ENCODE data around the gene PODNL1. TPM values are rescaled to one million over a fixed set of nuclear protein-coding genes. Genes with fewer than 3 reads are reported as not detected.
"Not testable (repeated sequence)": the region's sequence is repeated elsewhere in the genome, so short reads cannot be mapped to it uniquely, and the experiment has no call there.

The PODNL1 gene
- total RNA-seq, 1 experiment from 2014 or later = not detected

DNA sequence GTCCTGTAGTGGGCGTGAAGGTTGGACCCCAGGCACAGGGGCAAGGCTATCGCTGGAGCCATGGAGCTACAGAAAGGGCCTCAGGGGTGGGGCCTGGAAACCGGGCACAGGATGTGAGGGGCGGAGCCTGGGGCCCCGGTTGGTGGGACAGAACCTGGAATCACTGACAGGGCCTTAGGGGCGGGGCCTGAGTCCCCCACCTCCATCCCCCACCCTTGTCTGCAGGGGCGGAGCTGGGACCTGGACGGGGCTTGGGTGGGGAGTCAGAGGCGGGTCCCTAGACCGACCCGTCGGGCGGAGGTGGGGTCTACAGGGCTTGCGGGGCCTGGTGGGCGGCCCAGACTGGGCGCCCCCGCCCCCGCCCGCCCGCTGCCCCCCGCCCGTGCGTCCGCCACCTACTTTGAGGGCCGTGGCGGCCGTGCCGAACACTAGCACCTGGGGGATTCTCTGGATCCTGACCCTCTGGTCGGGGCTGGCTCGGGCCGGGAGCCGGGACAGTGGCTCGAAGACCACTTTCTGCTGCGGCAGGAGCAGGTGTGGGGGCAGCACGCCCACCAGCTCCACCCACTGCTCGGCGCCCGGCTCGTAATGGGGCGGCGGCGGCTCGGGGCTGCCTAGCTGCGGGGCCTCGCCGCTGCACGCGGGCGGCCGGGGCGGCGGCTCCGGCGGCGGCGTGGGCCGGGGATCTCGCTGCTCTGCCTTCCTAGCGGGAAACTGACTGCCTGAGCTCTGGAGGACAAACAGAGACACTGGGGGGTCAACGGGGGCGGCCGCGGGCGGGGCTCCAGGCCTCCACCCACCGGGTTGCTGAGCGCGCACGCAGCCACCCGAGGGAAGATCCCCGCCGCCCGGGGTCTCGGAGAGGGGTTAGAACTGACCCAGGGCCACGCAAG is 40.4 kb upstream of the PODNL1 start:
- H3K4me3 ChIP-seq = no peak overlapping the region
- H3K36me3 ChIP-seq = peaks cover under 1% of the 10 kb centered on the region; the same call in 1 of the 2 replicates
- no peaks in the 10 kb centered on the region for H3K9me3 ChIP-seq
- no peaks in the 10 kb centered on the region for H3K27me3 ChIP-seq
- no peak for DNase-seq

DNA sequence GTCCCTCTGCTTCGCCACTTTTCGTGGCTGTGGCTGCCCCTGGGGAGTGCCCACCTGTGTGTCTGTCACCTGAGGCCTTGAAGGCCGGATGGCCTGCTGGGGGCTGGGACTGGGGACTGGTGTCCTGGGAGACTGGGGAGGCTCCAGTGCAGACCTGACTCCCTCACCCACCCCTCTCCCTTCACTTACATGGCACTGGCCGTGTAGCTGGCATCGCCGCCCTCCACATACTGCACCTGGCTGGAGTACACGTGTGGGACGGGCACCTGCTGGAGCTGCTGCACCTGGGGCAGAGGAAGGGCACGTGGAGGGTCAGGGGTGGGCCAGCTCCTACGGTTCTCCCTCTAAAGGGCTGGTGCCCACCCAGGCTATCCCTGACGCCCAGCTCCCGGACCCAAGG is 39.6 kb upstream of the PODNL1 start:
- DNase-seq = no peak
- Histone ChIP-seq H3K9me3 (no peaks in the 10 kb centered on the region), H3K27me3 (no peaks in the 10 kb centered on the region), H3K36me3 (peaks cover 2% of the 10 kb centered on the region; the same call in 1 of the 2 replicates), H3K4me3 (no peak overlapping the region)

DNA sequence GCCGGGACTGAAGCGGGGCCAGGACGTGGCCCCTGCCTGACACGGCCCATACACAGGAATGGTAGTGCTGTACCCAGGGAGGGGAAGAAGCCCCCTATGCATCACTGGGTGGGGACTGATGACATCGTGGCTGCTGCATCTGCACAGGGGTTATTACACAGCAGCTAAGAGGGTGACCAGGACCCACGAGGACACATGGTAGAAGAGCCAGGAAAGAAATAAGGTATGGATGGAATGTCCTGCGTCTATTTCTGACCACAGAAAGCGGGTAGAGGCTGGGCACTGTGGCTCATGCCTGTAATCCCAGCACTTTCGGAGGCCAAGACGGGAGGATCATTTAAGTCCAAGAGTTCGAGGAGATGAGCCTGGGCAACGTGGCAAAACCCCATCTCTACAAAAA is 38.2 kb upstream of the PODNL1 start:
- no peak overlapping the region for H3K4me3 ChIP-seq
- H3K9me3 ChIP-seq = no peaks in the 10 kb centered on the region
- DNase-seq = no peak
- H3K27me3 ChIP-seq = no peaks in the 10 kb centered on the region
- H3K36me3 ChIP-seq = peaks cover 5% of the 10 kb centered on the region

DNA sequence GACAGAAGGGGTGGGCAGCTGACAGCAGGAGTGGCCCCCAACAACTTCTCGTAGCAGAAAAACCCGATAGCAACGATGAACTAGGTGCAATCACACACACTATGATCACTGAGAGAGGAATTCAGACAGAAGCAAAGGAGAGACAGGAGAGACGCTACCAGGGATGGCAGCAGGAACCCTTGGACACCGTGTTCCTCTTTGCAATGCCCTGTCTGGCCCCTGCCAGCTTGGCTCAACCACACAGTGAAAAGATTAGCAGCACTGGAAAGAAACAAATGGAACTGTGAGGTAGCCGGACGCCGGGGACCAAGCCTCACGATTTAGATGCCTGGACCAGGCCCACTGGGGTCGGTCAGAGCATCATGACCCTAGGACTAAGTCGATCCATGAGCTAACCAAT is 37.7 kb upstream of the PODNL1 start:
- Histone ChIP-seq H3K4me3 (no peak overlapping the region), H3K9me3 (no peaks in the 10 kb centered on the region), H3K36me3 (peaks cover 5% of the 10 kb centered on the region), H3K27me3 (no peaks in the 10 kb centered on the region)
- no peak for DNase-seq

DNA sequence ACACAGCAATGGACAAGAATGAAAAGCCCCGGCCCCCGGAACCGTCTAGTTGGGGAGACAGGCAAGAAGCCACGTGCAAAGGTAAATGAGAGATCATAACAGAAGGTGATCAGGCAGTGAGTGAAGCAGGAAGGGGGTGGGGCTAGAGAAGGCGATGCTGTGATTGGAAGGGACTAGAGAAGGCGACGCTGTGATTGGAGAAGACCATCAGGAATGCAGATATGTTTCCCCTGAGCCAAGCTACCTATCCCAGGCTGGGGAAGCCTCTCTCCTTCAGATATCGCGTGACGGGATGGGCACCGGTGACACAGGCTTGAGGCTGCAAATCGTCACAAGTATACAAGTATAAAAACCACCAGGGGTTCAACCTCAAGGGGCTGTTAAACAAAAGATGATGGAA is 35.9 kb upstream of the PODNL1 start:
- no peak for DNase-seq
- peaks cover 5% of the 10 kb centered on the region for H3K36me3 ChIP-seq
- H3K4me3 ChIP-seq = no peak overlapping the region
- no peaks in the 10 kb centered on the region for H3K9me3 ChIP-seq
- no peaks in the 10 kb centered on the region for H3K27me3 ChIP-seq

DNA sequence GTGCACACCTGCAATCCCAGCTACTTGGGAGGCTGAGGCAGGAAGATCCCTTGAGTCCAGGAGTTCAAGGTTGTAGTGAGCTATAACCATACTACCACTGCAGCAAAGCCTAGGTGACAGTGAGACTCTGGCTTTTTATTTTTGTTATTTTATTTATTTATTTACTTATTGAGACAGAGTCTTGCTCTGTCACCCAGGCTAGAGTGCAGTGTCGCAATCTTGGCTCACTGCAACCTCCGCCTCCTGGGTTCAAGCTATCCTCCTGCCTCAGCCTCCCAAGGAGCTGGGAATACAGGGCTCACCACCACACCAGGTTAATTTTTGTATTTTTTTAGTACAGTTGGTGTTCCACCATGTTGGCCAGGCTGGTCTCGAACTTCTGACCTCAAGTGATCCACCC is 35.3 kb upstream of the PODNL1 start:
- not testable (repeated sequence) for H3K4me3 ChIP-seq, H3K9me3 ChIP-seq, H3K36me3 ChIP-seq, DNase-seq, H3K27me3 ChIP-seq

DNA sequence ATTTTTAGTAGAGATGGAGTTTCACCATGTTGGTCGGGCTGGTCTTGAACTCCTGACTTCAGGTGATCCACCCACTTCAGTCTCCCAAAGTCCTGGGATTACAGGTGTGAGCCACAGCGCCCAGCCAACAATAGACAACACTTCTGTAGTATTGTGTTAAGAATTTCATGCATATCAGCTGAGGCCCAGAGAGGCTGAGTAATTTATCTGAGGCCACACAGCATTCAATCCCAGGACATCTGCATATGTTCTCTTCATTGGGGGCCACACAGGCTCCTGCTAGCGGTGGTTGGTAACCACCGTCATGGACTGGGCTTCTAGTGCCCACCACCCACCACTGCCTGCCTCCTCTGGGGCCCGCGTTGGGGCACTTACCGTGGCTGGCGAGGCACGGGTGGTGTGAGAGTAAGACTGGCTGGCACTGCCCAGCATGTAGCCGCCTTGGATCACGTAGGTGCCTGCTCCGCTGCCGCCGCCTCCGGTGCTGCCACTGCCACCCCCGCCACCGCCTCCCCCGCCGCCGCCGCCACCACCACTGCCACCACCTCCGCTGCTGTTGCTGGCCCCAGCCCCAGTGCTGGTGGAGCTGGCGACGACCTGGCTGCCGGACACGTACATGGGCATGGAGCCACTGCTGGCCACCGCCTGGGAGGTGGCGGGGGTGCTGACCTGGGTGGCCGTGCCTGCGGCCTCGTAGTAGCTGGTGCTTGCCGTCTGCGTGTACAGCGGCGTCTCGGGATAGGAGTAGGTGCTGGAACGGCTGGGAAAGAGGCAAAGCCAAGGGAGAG is 34.3 kb upstream of the PODNL1 start:
- no peaks in the 10 kb centered on the region for H3K9me3 ChIP-seq
- H3K36me3 ChIP-seq = peaks cover 9% of the 10 kb centered on the region
- H3K4me3 ChIP-seq = no peak overlapping the region
- DNase-seq = no peak
- no peaks in the 10 kb centered on the region for H3K27me3 ChIP-seq

DNA sequence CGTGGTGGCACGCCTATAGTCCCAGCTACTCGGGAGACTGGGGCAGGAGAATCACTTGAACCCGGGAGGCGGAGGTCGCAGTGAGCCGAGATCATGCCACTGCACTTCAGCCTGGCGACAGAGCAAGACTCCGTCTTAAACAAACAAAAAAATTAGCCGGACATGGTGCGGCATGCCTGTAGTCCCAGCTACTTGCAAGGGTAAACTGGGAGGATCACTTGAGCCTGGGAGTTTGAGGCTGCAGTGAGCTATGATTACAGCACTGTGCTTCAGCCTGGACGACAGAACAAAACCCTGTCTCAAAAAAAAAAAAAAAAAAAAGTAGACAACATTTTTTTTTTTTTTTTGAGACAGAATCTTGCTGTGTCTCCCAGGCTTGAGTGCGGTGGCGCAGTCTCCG is 33.7 kb upstream of the PODNL1 start:
- not testable (repeated sequence) for H3K4me3 ChIP-seq, H3K27me3 ChIP-seq, DNase-seq, H3K9me3 ChIP-seq, H3K36me3 ChIP-seq

DNA sequence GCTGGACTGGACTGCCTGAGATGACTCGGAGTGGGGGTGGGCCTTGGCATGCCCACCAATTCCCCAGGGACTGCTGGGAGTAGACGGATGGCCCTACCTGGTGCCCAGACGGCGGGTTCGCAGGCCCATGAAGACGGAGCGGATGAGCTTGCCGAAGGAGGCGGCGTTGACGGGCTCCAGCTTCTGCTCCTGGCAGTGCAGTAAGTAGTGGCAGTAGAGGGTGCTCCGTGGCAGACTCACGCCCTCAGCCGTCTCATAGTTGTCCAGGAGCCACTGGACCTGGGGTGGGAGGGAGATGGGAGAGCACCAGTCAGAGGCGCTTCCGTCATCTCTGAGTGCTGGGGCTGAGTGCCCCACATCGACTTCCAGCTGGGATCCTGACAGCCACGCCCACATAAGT is 31.7 kb upstream of the PODNL1 start:
- H3K27me3 ChIP-seq = no peaks in the 10 kb centered on the region
- no peaks in the 10 kb centered on the region for H3K9me3 ChIP-seq
- peaks cover 15% of the 10 kb centered on the region for H3K36me3 ChIP-seq
- DNase-seq = no peak
- no peak overlapping the region for H3K4me3 ChIP-seq

DNA sequence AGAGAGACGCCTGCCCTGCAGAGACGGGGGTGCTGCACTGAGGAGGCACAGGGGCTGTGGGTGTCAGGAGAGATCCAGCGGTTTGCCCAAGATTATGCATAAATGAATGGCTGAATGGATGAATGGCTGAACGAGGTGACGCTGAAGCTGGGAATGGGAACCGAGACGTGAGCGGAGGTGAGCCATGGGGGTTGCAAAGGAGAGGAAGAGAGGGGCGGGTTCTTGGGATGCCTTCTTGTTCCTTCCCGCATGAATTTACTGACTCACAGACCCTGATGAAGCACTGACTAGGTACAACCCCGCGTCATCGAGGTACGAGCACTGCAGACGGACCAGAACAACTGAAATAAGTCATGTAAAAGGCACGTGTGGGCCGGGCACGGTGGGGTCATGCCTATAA is 30.8 kb upstream of the PODNL1 start:
- no peaks in the 10 kb centered on the region for H3K9me3 ChIP-seq
- no peaks in the 10 kb centered on the region for H3K27me3 ChIP-seq
- no peak for DNase-seq
- peaks cover 20% of the 10 kb centered on the region for H3K36me3 ChIP-seq
- H3K4me3 ChIP-seq = no peak overlapping the region

DNA sequence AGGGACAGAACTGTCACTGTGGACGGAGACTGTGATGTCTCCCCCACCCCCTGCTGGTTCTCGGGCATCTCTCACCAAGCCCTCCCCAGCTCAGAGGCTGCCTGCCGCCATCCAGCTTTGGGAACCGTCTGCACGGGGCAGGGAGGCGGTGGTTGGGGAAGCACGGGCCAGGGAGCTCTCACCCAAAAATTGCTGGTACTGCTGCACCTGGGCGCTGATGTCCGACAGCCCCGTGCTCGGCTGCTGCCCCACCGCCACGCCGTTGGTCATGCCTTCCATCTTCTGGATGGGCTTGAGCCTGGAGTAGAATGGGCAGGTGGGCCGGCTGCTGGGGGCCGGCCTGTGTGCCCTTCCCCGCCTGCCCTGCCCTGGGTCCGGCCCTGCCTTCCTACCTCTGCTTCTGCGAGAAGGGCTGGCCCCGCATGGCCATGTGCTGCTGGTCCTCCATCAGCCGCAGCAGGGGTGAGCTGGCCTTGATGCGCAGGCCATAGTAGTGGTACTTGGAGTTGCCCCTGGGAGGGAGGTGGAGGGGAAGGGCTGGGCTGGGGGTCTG is 30.2 kb upstream of the PODNL1 start:
- Histone ChIP-seq H3K36me3 (peaks cover 18% of the 10 kb centered on the region), H3K9me3 (no peaks in the 10 kb centered on the region), H3K4me3 (no peak overlapping the region), H3K27me3 (no peaks in the 10 kb centered on the region)
- DNase-seq = no peak

DNA sequence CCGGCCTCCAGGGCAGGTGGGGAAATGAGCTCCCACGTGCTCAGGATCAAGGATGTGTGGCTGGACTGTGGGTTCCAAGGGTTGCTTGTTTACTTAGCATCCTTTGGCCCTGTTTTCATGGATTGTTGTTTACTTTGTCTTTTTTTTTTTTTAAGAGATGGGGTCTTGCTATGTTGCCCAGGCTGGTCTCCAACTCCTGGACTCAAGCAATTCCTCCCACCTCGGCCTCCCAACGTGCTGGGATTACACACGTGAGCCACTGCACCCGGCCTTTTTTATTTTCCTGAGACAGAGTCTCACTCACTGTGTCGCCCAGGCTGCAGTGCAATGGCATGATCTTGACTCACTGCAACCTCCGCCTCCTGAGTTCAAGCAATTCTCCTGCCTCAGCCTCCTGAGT is 29.0 kb upstream of the PODNL1 start:
- H3K9me3 ChIP-seq, DNase-seq, H3K4me3 ChIP-seq, H3K27me3 ChIP-seq: not testable (repeated sequence)
- peaks cover 16% of the 10 kb centered on the region for H3K36me3 ChIP-seq

DNA sequence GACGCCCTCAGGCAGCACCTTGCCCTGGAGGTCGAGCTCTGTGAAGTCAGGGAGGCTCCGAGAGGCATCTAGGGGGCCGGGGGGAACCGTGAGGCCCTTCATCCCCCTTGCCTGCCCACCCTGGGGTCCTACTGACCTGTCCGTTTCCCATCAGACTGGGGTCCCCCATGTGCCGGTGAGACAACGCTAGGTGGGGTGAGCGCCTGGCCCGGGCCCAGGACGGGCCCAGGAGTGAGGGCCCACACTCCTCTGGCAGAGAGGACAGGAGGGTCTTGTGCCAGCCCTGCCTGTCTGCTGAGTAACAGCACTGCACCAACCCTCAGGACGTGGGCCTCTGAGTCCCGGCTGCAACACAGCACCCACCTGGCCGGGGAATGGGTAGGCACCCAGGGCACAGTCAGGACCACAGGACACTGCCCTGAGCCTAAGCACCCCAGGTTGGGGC is 28.5 kb upstream of the PODNL1 start:
- no peaks in the 10 kb centered on the region for H3K27me3 ChIP-seq
- peaks cover 15% of the 10 kb centered on the region for H3K36me3 ChIP-seq
- no peak overlapping the region for H3K4me3 ChIP-seq
- no peak for DNase-seq
- no peaks in the 10 kb centered on the region for H3K9me3 ChIP-seq

DNA sequence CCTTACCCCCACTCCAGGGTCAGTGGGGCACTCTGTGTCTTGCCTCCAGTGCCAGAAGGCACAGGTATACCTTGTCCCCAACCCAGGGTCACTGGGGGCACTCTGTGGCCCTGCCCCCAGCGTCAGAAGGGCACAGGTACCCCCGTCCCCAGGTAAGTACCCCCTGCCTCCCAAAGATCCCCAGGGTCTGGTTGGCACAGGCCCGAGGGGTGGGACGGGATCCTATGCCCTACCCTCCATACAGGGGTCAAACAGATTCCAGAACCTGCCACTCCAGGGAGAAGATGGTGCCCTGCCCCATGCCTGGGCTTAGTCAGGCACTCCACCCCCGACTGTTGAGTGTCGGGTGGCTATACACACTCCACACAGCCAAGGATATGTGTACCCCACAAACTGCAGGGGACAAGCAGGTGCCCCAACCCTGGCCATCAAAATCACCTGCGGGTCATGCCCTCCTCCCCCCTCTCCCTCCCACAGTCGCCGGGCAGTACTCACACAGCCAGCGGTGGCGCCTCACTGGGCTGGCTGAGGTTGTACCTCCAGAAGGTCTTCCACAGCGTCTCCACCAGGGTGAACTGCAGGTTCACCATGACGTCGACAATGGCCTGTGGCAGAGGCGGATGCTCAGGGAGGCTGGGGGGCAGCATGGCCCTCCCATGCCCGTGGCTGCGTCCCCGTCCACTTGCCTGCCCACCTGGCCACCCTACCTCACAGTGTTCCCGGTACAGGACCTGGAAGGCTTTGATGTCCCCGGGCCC is 27.9 kb upstream of the PODNL1 start:
- H3K4me3 ChIP-seq = no peak overlapping the region
- H3K36me3 ChIP-seq = peaks cover 15% of the 10 kb centered on the region
- no peaks in the 10 kb centered on the region for H3K27me3 ChIP-seq
- DNase-seq = no peak
- no peaks in the 10 kb centered on the region for H3K9me3 ChIP-seq

DNA sequence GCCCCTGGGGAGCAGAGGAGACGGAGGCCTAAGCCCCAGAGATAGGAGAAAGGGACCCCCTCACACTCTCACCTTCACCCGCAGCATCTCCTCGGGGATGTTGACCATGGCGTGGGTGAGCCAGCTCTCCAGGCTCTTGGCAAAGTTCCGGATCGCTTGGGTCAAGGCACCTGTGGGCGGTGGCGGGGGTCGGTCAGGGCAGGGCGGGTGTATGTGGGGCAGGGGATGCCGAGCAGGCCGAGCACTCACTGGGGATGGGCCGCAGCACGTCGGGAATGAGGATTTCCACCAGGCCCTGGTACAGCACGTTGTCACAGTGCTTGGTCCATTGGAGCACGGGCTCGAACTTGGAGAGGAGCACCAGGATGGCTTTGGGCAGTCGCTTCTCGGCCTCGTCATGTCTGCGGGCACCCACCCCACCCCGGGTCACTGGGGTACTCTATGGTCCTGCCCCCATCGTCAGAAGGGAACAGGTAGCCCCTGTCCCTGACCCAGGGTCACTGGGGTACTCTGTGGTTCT is 27.2 kb upstream of the PODNL1 start:
- no peak overlapping the region for H3K4me3 ChIP-seq
- peaks cover 17% of the 10 kb centered on the region for H3K36me3 ChIP-seq
- no peak for DNase-seq
- H3K9me3 ChIP-seq = no peaks in the 10 kb centered on the region
- no peaks in the 10 kb centered on the region for H3K27me3 ChIP-seq

DNA sequence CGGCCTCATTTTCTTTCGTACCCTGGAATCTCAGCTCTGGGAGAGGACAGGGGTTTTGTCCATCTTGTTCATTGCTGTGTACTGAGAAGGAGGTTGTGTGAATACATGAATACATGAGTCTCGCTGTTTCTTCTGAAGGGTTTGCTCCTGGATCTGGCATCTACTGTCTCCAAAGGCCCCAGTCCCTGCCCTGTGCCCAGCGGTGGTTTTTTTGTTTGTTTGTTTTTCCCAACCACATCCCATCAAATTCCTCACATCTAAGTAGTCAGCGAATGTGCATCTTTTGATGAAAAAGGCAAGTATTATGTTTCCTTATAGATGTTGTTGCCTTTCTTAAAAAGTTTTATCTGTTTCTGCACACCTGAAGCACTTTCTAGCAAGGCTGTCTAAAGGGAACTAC is 26.6 kb upstream of the PODNL1 start:
- no peaks in the 10 kb centered on the region for H3K9me3 ChIP-seq
- H3K27me3 ChIP-seq = no peaks in the 10 kb centered on the region
- peaks cover 21% of the 10 kb centered on the region for H3K36me3 ChIP-seq
- H3K4me3 ChIP-seq = no peak overlapping the region
- peak; percentile 44 for DNase-seq

Data from MG63 (cell line).